A549 (cell line): ENCODE results near the gene YAE1.

ENCODE experiments used
- BHLHE40 ChIP-seq: IDR thresholded peaks from 2 replicates; pipeline ENCODE4 v1.6.1; 2012; ENCODE audit warnings: low read depth, low read length, inconsistent platforms
- EP300 ChIP-seq, 2 experiments: fragments of >200 bp; sonication (Bioruptor Twin); formaldehyde crosslinking; IDR thresholded peaks; 2 replicates in 1 of 2; 3 replicates in 1 of 2; pipeline ENCODE4 v1.6.1; 2016 to 2017
- HDAC2 ChIP-seq: fragments of 200-600 bp; sonication (generic); IDR thresholded peaks from 2 replicates; pipeline ENCODE4 v1.6.1; 2016
- HOXA7 ChIP-seq: fragments of 250-450 bp; sonication (Bioruptor Pico); IDR thresholded peaks from 2 replicates; pipeline ENCODE4 v1.5.0; 2020; ENCODE audit warnings: mild to moderate bottlenecking, moderate library complexity
- JUN ChIP-seq, 2 experiments: fragments of >200 bp; sonication (Bioruptor Twin); formaldehyde crosslinking; IDR thresholded peaks; 2 replicates in 1 of 2; 3 replicates in 1 of 2; pipeline ENCODE4 v1.6.1; 2016 to 2017
- KDM1A ChIP-seq: fragments of 200-600 bp; sonication (generic); IDR thresholded peaks from 2 replicates; pipeline ENCODE4 v1.6.1; 2016; ENCODE audit warnings: low read depth, mild to moderate bottlenecking
- POLR2A ChIP-seq: IDR thresholded peaks from 2 replicates; pipeline ENCODE4 v1.6.1; 2012; ENCODE audit warnings: mild to moderate bottlenecking, low read length
- REST ChIP-seq: fragments of 200-600 bp; sonication (generic); IDR thresholded peaks from 2 replicates; pipeline ENCODE4 v1.6.1; 2016; ENCODE audit warnings: antibody characterized with exemption, mild to moderate bottlenecking, moderate library complexity
- TF ChIP-seq, protein P1 (sequence below): fragments of >200 bp; sonication (Bioruptor Twin); formaldehyde crosslinking; IDR thresholded peaks from 3 replicates; pipeline ENCODE4 v1.5.1; 2016
- TF ChIP-seq, protein P2 (sequence below): IDR thresholded peaks from 2 replicates; pipeline ENCODE4 v1.6.1; 2012
- TF ChIP-seq, protein P3 (sequence below): fragments of 450-650 bp; IDR thresholded peaks from 2 replicates; pipeline ENCODE4 v1.6.1; 2014; ENCODE audit warnings: antibody characterized with exemption

DNA sequence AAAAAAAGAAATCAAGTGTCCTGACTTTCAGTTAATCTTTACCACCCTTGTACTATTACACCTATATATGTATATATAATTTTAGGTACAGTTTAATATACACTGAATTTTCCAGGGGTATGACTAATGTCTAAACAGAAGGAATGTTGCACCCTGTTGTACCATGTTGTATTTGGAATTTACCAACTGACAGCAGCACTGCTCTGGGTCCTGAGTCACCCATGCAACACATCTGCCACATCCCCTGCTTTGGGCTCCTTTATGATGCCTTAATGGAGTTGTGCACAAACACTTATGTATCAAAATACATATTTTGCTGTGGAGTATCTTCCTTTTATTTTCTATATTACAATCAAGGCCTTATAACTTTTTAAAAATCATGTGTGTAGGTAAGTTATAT is 21.2 kb downstream of the YAE1 start:
- TF ChIP-seq POLR2A (no peak), REST (no peak), BHLHE40 (no peak), HOXA7 (CRISPR knock-in tag) (no peak), KDM1A (no peak), EP300 (IDR thresholded peaks at IDR 0.05) (no peak), JUN (IDR thresholded peaks at IDR 0.05) (no peak), HDAC2 (no peak)
- TF ChIP-seq, protein P1, sequence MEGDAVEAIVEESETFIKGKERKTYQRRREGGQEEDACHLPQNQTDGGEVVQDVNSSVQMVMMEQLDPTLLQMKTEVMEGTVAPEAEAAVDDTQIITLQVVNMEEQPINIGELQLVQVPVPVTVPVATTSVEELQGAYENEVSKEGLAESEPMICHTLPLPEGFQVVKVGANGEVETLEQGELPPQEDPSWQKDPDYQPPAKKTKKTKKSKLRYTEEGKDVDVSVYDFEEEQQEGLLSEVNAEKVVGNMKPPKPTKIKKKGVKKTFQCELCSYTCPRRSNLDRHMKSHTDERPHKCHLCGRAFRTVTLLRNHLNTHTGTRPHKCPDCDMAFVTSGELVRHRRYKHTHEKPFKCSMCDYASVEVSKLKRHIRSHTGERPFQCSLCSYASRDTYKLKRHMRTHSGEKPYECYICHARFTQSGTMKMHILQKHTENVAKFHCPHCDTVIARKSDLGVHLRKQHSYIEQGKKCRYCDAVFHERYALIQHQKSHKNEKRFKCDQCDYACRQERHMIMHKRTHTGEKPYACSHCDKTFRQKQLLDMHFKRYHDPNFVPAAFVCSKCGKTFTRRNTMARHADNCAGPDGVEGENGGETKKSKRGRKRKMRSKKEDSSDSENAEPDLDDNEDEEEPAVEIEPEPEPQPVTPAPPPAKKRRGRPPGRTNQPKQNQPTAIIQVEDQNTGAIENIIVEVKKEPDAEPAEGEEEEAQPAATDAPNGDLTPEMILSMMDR, result no peak
- TF ChIP-seq, protein P2, sequence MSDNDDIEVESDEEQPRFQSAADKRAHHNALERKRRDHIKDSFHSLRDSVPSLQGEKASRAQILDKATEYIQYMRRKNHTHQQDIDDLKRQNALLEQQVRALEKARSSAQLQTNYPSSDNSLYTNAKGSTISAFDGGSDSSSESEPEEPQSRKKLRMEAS, result no peak
- TF ChIP-seq, protein P3, sequence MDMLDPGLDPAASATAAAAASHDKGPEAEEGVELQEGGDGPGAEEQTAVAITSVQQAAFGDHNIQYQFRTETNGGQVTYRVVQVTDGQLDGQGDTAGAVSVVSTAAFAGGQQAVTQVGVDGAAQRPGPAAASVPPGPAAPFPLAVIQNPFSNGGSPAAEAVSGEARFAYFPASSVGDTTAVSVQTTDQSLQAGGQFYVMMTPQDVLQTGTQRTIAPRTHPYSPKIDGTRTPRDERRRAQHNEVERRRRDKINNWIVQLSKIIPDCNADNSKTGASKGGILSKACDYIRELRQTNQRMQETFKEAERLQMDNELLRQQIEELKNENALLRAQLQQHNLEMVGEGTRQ, result no peak
